Stimulated activated CD4-positive, alpha-beta T cell treated with anti-CD3 and anti-CD28 coated beads, TNF-alpha, amount 100 ng/mL, for 4 hours (primary cell): ENCODE measurements around the gene PI16.
"Not testable (repeated sequence)": the region's sequence is repeated elsewhere in the genome, so short reads cannot be mapped to it uniquely, and the experiment has no call there.

ENCODE experiments used
- DNase-seq, 3 experiments: peaks; one replicate each; pipeline ENCODE4 v3.0.0-alpha.2; 2020; ENCODE audit warnings: low read depth in 3 of 3

PI16 gene

GRCh38 chr6:36975231-36976006, 20.9 kb downstream of the PI16 start:
- DNase-seq = no peak

- no peak for DNase-seq
Measured at GRCh38 chr6:36976007-36976264, 21.4 kb downstream of the PI16 start.

GRCh38 chr6:36976509-36976908, 22.0 kb downstream of the PI16 start:
- DNase-seq = no peak

- no peak for DNase-seq
Measured at GRCh38 chr6:36976931-36977330, 22.4 kb downstream of the PI16 start.

GRCh38 chr6:36977470-36977941, 23.0 kb downstream of the PI16 start:
- no peak for DNase-seq

- no peak for DNase-seq
Measured at GRCh38 chr6:36978421-36979346, 24.1 kb downstream of the PI16 start.

- DNase-seq = no peak
Measured at GRCh38 chr6:36979347-36979742, 24.8 kb downstream of the PI16 start.

GRCh38 chr6:36980129-36980528, 25.6 kb downstream of the PI16 start:
- DNase-seq = no peak

GRCh38 chr6:36980876-36981619, 26.5 kb downstream of the PI16 start:
- no peak for DNase-seq

- no peak for DNase-seq
Measured at GRCh38 chr6:36983538-36983937, 29.0 kb downstream of the PI16 start.

GRCh38 chr6:36984581-36985416, 30.3 kb downstream of the PI16 start:
- peak in 2 of 3 experiments; percentile 28 to 29 for DNase-seq

- DNase-seq = no peak
Measured at GRCh38 chr6:36985417-36985807, 30.9 kb downstream of the PI16 start.

- peak; percentile 75 to 80 (median 79) for DNase-seq
Measured at GRCh38 chr6:36985808-36986703, 31.5 kb downstream of the PI16 start, which contains the start of gene MTCH1. Gene MTCH1, minus strand, starts transcription at chr6:36986196. Its CDS starts 23 bp downstream, at chr6:36986173.

- no peak for DNase-seq
Measured at GRCh38 chr6:36986704-36987047, 32.1 kb downstream of the PI16 start.

GRCh38 chr6:36989264-36989663, 34.7 kb downstream of the PI16 start:
- DNase-seq = no peak

GRCh38 chr6:36990401-36990800, 35.9 kb downstream of the PI16 start:
- DNase-seq = not testable (repeated sequence)

- DNase-seq = no peak
Measured at GRCh38 chr6:36997811-36998722, 43.5 kb downstream of the PI16 start.

GRCh38 chr6:36998723-36999038, 44.1 kb downstream of the PI16 start:
- no peak for DNase-seq

- DNase-seq = no peak
Measured at GRCh38 chr6:36999061-36999750, 44.7 kb downstream of the PI16 start.
